ENCODE data around the gene YAE1. TPM values are rescaled to one million over a fixed set of nuclear protein-coding genes. Genes with fewer than 3 reads are reported as not detected.

YAE1 gene
- total and polyA plus RNA-seq, 12 donors, result 11.1 to 77.2 (median 23.7) TPM

GRCh38 chr7:39621784-39622411 lies 55.7 kb downstream of the YAE1 start:
- no peaks in the 10 kb centered on the region for H3K36me3 ChIP-seq (replicated peaks in 1 of 2)
- TF ChIP-seq CTCF (IDR thresholded peaks at IDR 0.05) (no peak), POLR2A (IDR thresholded peaks at IDR 0.05) (no peak)
- no peak for DNase-seq
- intact Hi-C loops (cut with DNase I), result no loop called here
- H3K9me3 ChIP-seq (replicated peaks in 1 of 3), result no peaks in the 10 kb centered on the region
- whole genome bisulfite sequencing, 4 donors, result 67 to 81% (median 75%) methylated on average over 1 of the region's 1 CpG
- peaks cover 32 to 40% of the 10 kb centered on the region in 2 donors for H3K4me1 ChIP-seq (replicated peaks in 1 of 2)
- H3K27ac ChIP-seq, result no peak overlapping the region
- H3K4me3 ChIP-seq, result no peak overlapping the region
- H3K27me3 ChIP-seq, result no peaks in the 10 kb centered on the region

Other genes with a start within 250 kb of the YAE1 start
- gene RALA, start 57.2 kb downstream of the YAE1 start, total RNA-seq, result 10 to 100 TPM; 24.0 to 58.6 (median 31.6) TPM
- gene RALA, start 57.2 kb downstream of the YAE1 start, polyA plus RNA-seq, result 10 to 100 TPM; 15.4 to 45.6 (median 26.3) TPM